Tibial nerve (tissue), 4 donors: ENCODE results near the gene ZBTB22. TPM values are rescaled to one million over a fixed set of nuclear protein-coding genes. Genes with fewer than 3 reads are reported as not detected.
A peak's percentile ranks its signal among the peaks of the same experiment; 100 is the strongest.

Experiments
- DNase-seq, 2 donors: peaks; one replicate each; pipeline ENCODE4 v3.0.0-alpha.2; 2019; ENCODE audit warnings: low spot score in 2 of 2
- H3K27ac ChIP-seq, 4 donors: fragments of 200-600 bp; sonication (generic) in 3 of 4; one replicate each; pipeline ENCODE4 v1.5.1; 2017 to 2019; ENCODE audit warnings: mild to moderate bottlenecking in 1 of 4
- H3K27me3 ChIP-seq, 2 donors: fragments of 200-600 bp; sonication (generic) in 1 of 2; one replicate each; pipeline versions ENCODE4 v1.5.1 to v1.6.0; 2017 to 2019
- H3K36me3 ChIP-seq, 3 donors: fragments of 200-600 bp; sonication (generic); one replicate each; pipeline ENCODE4 v1.5.1; 2018 to 2019
- H3K4me1 ChIP-seq, 4 donors: fragments of 200-600 bp; sonication (generic) in 3 of 4; one replicate each; pipeline ENCODE4 v1.5.1; 2017 to 2019
- H3K4me3 ChIP-seq, 4 donors: fragments of 200-600 bp; sonication (generic) in 3 of 4; one replicate each; pipeline ENCODE4 v1.5.1; 2017 to 2019; ENCODE audit warnings: mild to moderate bottlenecking in 1 of 4, moderate library complexity in 1 of 4
- H3K9me3 ChIP-seq, 4 donors: fragments of 200-600 bp; sonication (generic) in 3 of 4; one replicate each; pipeline ENCODE4 v1.5.1; 2017 to 2019
- EP300 ChIP-seq, 2 donors: sonication (generic); formaldehyde crosslinking; IDR thresholded peaks; one replicate each; pipeline ENCODE4 v1.6.1; 2017; ENCODE audit warnings: antibody characterized with exemption in 2 of 2, mild to moderate bottlenecking in 1 of 2
- POLR2A ChIP-seq, 2 donors: fragments of 450-650 bp; IDR thresholded peaks; one replicate each; pipeline ENCODE4 v1.6.1; 2017; ENCODE audit warnings: antibody characterized with exemption in 2 of 2, mild to moderate bottlenecking in 2 of 2, moderate library complexity in 2 of 2
- WGBS, 2 donors: methylation state at CpG; one replicate each; pipeline ENCODE4 v1.1.5; 2018; 5-methylcytosine and 5-hydroxymethylcytosine counted together
- total RNA-seq, 4 donors: library from RNA; depleted of rRNA; stranded (reverse); fragments of >200 nt; gene quantifications; one replicate each; pipeline ENCODE4 v1.1.0, GENCODE V29; 2016
- TF ChIP-seq, protein P1 (sequence below), 5 experiments: fragments of 200-600 bp in 3 of 5; fragments of 450-650 bp in 2 of 5; sonication (generic) in 3 of 5; IDR thresholded peaks; one replicate each; pipeline ENCODE4 v1.5.1; 2016 to 2019; ENCODE audit warnings: antibody characterized with exemption in 5 of 5, mild to moderate bottlenecking in 3 of 5, moderate library complexity in 2 of 5

Gene ZBTB22
- total RNA-seq, 4 donors from 2014 or later = 13.8 to 21.6 (median 17.5) TPM

GRCh38 chr6:33335916-33336315 lies 18.4 kb upstream of the ZBTB22 start:
- WGBS, 2 donors = 74 to 75% methylated on average over 4 of the region's 4 CpGs
- DNase-seq = no peak

DNA sequence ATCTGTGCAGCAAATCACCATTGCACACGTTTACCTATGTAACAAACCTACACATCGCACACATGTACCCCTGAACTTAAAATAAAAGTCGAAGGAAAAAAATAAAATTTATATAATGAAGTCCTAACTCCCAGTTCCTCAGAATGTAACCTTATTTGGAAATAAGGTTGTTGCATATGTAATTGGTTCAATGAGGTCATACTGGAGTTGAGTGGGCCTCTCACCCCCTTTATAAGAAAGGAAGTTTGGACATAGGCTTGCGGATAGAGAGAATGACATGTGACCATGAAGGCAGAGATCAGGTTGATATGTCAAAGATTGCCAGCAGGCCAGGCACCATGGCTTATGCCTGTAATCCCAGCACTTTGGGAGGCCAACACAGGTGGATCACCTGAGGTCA lies 16.1 kb upstream of the ZBTB22 start:
- no peak for TF ChIP-seq POLR2A (IDR thresholded peaks at IDR 0.05)
- TF ChIP-seq, protein P1, sequence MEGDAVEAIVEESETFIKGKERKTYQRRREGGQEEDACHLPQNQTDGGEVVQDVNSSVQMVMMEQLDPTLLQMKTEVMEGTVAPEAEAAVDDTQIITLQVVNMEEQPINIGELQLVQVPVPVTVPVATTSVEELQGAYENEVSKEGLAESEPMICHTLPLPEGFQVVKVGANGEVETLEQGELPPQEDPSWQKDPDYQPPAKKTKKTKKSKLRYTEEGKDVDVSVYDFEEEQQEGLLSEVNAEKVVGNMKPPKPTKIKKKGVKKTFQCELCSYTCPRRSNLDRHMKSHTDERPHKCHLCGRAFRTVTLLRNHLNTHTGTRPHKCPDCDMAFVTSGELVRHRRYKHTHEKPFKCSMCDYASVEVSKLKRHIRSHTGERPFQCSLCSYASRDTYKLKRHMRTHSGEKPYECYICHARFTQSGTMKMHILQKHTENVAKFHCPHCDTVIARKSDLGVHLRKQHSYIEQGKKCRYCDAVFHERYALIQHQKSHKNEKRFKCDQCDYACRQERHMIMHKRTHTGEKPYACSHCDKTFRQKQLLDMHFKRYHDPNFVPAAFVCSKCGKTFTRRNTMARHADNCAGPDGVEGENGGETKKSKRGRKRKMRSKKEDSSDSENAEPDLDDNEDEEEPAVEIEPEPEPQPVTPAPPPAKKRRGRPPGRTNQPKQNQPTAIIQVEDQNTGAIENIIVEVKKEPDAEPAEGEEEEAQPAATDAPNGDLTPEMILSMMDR (IDR thresholded peaks at IDR 0.05) = no peak
- TF ChIP-seq EP300 (IDR thresholded peaks at IDR 0.05) = no peak
- Histone ChIP-seq H3K27me3 (no peaks in the 10 kb centered on the region), H3K4me3 (no peak overlapping the region), H3K36me3 (no peaks in the 10 kb centered on the region), H3K9me3 (no peaks in the 10 kb centered on the region), H3K27ac (no peak overlapping the region), H3K4me1 (no peaks in the 10 kb centered on the region)
- WGBS, 2 donors = 87 to 88% methylated on average over 4 of the region's 4 CpGs
- DNase-seq = no peak

More at GRCh38 chr6:33335916-33336315, 18.4 kb upstream of the ZBTB22 start:
- no peaks in the 10 kb centered on the region for H3K9me3 ChIP-seq
- H3K27ac ChIP-seq = no peak overlapping the region
- no peaks in the 10 kb centered on the region for H3K36me3 ChIP-seq
- H3K4me3 ChIP-seq = no peak overlapping the region
- no peaks in the 10 kb centered on the region for H3K4me1 ChIP-seq
- H3K27me3 ChIP-seq = no peaks in the 10 kb centered on the region
- TF ChIP-seq EP300 (IDR thresholded peaks at IDR 0.05) = no peak
- TF ChIP-seq, protein P1 (IDR thresholded peaks at IDR 0.05) = no peak
- TF ChIP-seq POLR2A (IDR thresholded peaks at IDR 0.05) = no peak

DNA sequence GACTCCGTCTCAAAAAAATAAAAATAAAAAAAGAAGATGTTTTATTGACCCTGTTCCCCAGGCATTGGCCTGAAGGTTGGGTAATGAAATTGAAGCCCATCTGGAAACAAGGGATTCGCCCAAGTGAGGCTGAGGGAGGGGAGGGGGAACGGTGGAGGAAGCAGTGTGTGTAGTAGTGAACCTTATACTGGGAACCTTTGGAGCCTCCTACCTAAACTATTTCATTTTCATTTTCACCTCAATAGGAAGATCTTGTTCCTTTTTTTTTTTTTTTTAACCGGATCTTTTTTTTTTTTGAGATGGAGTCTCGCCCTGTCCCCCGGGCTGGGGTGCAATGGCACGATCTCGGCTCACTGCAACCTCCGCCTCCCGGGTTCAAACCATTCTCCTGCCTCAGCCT lies 13.2 kb upstream of the ZBTB22 start:
- H3K4me3 ChIP-seq = no peak overlapping the region
- no peaks in the 10 kb centered on the region for H3K4me1 ChIP-seq
- H3K27me3 ChIP-seq = no peaks in the 10 kb centered on the region
- no peak for DNase-seq
- WGBS, 2 donors = 84 to 88% methylated on average over 10 of the region's 10 CpGs
- TF ChIP-seq POLR2A (IDR thresholded peaks at IDR 0.05) (no peak), EP300 (IDR thresholded peaks at IDR 0.05) (no peak)
- TF ChIP-seq, protein P1 (IDR thresholded peaks at IDR 0.05) = no peak
- H3K27ac ChIP-seq = no peak overlapping the region
- no peaks in the 10 kb centered on the region for H3K9me3 ChIP-seq
- no peaks in the 10 kb centered on the region for H3K36me3 ChIP-seq

GRCh38 chr6:33329058-33329457 lies 11.5 kb upstream of the ZBTB22 start:
- no peaks in the 10 kb centered on the region for H3K9me3 ChIP-seq
- H3K36me3 ChIP-seq = no peaks in the 10 kb centered on the region
- peaks cover 0 to 3% (median under 1%) of the 10 kb centered on the region in 4 donors for H3K4me1 ChIP-seq
- TF ChIP-seq EP300 (IDR thresholded peaks at IDR 0.05) (no peak), POLR2A (IDR thresholded peaks at IDR 0.05) (no peak)
- TF ChIP-seq, protein P1 (IDR thresholded peaks at IDR 0.05) = no peak
- no peaks in the 10 kb centered on the region for H3K27me3 ChIP-seq
- no peak overlapping the region for H3K27ac ChIP-seq
- 23 to 25% methylated on average over 3 to 5 of the region's 5 CpGs for WGBS, 2 donors
- DNase-seq = no peak
- no peak overlapping the region for H3K4me3 ChIP-seq

DNA sequence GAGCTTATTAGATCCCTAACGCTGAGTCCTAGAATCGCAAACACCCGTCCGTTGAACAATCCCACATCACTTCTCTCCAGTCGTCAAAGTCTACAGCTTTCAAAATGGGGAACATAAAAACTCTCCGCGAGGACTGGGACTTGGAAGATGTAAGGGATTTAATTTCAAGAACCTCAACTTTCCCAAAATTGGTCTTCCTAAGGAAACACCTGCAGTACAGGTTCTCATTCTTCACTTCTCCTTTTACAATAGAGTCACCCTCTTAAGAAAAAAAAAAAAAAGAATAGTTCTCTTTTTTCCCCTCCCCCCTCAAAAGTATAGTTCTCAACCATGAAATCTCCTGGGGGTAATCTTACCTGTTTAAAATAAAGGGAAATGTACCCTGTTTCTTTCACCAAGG lies 6.6 kb upstream of the ZBTB22 start:
- peak overlapping the region; percentile 45 to 69 (median 62) for H3K4me3 ChIP-seq
- peaks cover 0 to 41% (median 27%) of the 10 kb centered on the region in 4 donors for H3K4me1 ChIP-seq
- DNase-seq = no peak
- no peaks in the 10 kb centered on the region for H3K27me3 ChIP-seq
- TF ChIP-seq POLR2A (IDR thresholded peaks at IDR 0.05) (no peak), EP300 (IDR thresholded peaks at IDR 0.05) (no peak)
- TF ChIP-seq, protein P1 (IDR thresholded peaks at IDR 0.05) = no peak
- H3K36me3 ChIP-seq = peaks cover 0 to 22% (median 11%) of the 10 kb centered on the region in 3 donors
- H3K9me3 ChIP-seq = no peaks in the 10 kb centered on the region
- WGBS, 2 donors = 15 to 17% methylated on average over 7 of the region's 7 CpGs
- peak overlapping the region in 3 of 4 donors; percentile 88 to 95 (median 95) for H3K27ac ChIP-seq
